Measurements from ENCODE around the gene DOK3. TPM values are rescaled to one million over a fixed set of nuclear protein-coding genes. Genes with fewer than 3 reads are reported as not detected.
A peak's percentile ranks its signal among the peaks of the same experiment; 100 is the strongest.

Gene DOK3
- 0.48 and 1.4 TPM in 2 replicates for total RNA-seq (2016; rRNA removed; fragmentation: Illumina TruSeq; extraction: Trizol)
- total RNA-seq (2016; cell fraction: cytosol; rRNA removed; fragmentation: Illumina TruSeq; extraction: Trizol; ENCODE audit: low read depth): 0.44 and 0.51 TPM in 2 replicates
- total RNA-seq (2016; cell fraction: insoluble cytoplasmic fraction; rRNA removed; fragmentation: Illumina TruSeq; extraction: Trizol): 0.40 and 1.6 TPM in 2 replicates
- total RNA-seq (2016; cell fraction: membrane; rRNA removed; fragmentation: Illumina TruSeq; extraction: Trizol): 0.43 and 0.52 TPM in 2 replicates
- 3.1 and 3.4 TPM in 2 replicates for total RNA-seq (2016; cell fraction: nucleus; rRNA removed; fragmentation: Illumina TruSeq; extraction: Trizol)
- 1.5 and 1.7 TPM in 2 replicates for polyA plus RNA-seq (2011; rRNA removed)
- polyA plus RNA-seq (2011; cell fraction: cytosol; rRNA removed): 0.45 and 0.52 TPM in 2 replicates
- 11.5 and 16.7 TPM in 2 replicates for polyA plus RNA-seq (2011; cell fraction: nucleus; rRNA removed)
- polyA plus RNA-seq (2012): 0.60 and 1.5 TPM in 2 replicates
- 0.17 and 0.23 TPM in 2 replicates for polyA plus RNA-seq (2016; cell fraction: cytosol; fragmentation: Illumina TruSeq; extraction: Trizol; ENCODE audit: low read depth)
- 0.77 and 0.99 TPM in 2 replicates for polyA plus RNA-seq (2016; cell fraction: insoluble cytoplasmic fraction; fragmentation: Illumina TruSeq; extraction: Trizol; ENCODE audit: low read depth)
- polyA plus RNA-seq (2016; cell fraction: membrane; fragmentation: Illumina TruSeq; extraction: Trizol; ENCODE audit: low read depth): 0.26 and 0.50 TPM in 2 replicates
- polyA plus RNA-seq (2016; cell fraction: nucleus; fragmentation: Illumina TruSeq; extraction: Trizol; ENCODE audit: insufficient read depth, low read depth): 7.2 and 8.3 TPM in 2 replicates
- polyA minus RNA-seq (2011; rRNA and poly(A)+ RNA removed; ENCODE audit: low replicate concordance): 3.4 and 4.3 TPM in 2 replicates
- polyA minus RNA-seq (2011; cell fraction: cytosol; rRNA and poly(A)+ RNA removed): not detected in 2 replicates
- 4.4 and 4.8 TPM in 2 replicates for polyA minus RNA-seq (2011; cell fraction: nucleus; rRNA and poly(A)+ RNA removed)
- percentile 38 among the genes with signal in this experiment for Bru-seq, nascent RNA
- percentile 64 among the genes with signal in this experiment for BruChase-seq, experiment 1, labeled RNA remaining after a 6-hour chase
- percentile 49 among the genes with signal in this experiment for BruChase-seq, experiment 2, labeled RNA remaining after a 2-hour chase
- long read RNA-seq, experiment 1: 0 reads
- long read RNA-seq, experiment 2, partial matches to known transcripts: 0 of 1 reads
- long read RNA-seq, experiment 2, other reads (novel, unspliced or antisense): 1 of 1 reads

- no peaks in the 10 kb centered on the region for H3K79me2 ChIP-seq (ENCODE audit: insufficient read depth, low read length)
- 0 out of 2 replicates have a peak, but pooled peaks cover 1% of the 10 kb centered on the region for H3K4me1 ChIP-seq (ENCODE audit: insufficient read depth, low read length)
- no peak within 1 kb of the TSS for H3K4me3 ChIP-seq (replicated peaks in 1 of 3; ENCODE audit: insufficient read depth in 1 of 3, low read depth in 2 of 3, low read length in 3 of 3)
- in situ Hi-C loops (cut with HindIII; ENCODE audit: extremely low pct_ligation_motif_present, low pct_unique_long_range_greater_than_20kb) (no loop called here), intact Hi-C loops (cut with micrococcal nuclease; ENCODE audit: unreplicated experiment) (no loop called here)
- no peak within 1 kb of the TSS for H3K27ac ChIP-seq (ENCODE audit: extremely low read length, insufficient read depth, low read length)
- POLR2A ChIA-PET: interaction anchor here (2.1 kb wide), 1 partner anchor 14 kb away, joined by 5 read pairs; no protein-coding TSS in a partner anchor
- no peak within 1 kb of the TSS for H2AFZ ChIP-seq (ENCODE audit: low read length)
- no TSS peak for BruUV-seq (replicated peaks)
- ATAC-seq (no peak), FAIRE-seq (no peak), DNase-seq (ENCODE audit: low spot score) (no peak)
- TF ChIP-seq AGO2 (optimal IDR thresholded peaks at IDR 0.05; ENCODE audit: low read depth, low read length): peak; percentile 43
- TF ChIP-seq KMT2A (CRISPR knock-in tag; IDR thresholded peaks at IDR 0.05): no peak
- TF ChIP-seq RBM22 (optimal IDR thresholded peaks at IDR 0.05; ENCODE audit: low read length): peak; percentile 28
- CTCF ChIA-PET (ENCODE audit: low intra/inter-chr PET ratio, low total read pairs): no interaction called here
- no peak within 1 kb of the TSS for H3K4me2 ChIP-seq (ENCODE audit: low read depth, low read length)
- H3K9ac ChIP-seq (ENCODE audit: insufficient read depth, low read depth, low read length): no peak within 1 kb of the TSS
- H3K9me3 ChIP-seq (ENCODE audit: low read length): no peaks in the 10 kb centered on the region
- H4K20me1 ChIP-seq (ENCODE audit: insufficient read depth, low read length): no peaks in the 10 kb centered on the region
- 93% methylated on average over 13 of the region's 20 CpGs for WGBS (ENCODE audit: low lambda C conversion rate)
- no peaks in the 10 kb centered on the region for H3K27me3 ChIP-seq (ENCODE audit: control insufficient read depth in 1 of 2, insufficient read depth in 2 of 2, low read length in 2 of 2)
- H3K36me3 ChIP-seq (replicated peaks in 1 of 2; ENCODE audit: control insufficient read depth in 1 of 2, insufficient read depth in 2 of 2, low read length in 2 of 2): peaks cover 24 to 43% of the 10 kb centered on the region in 2 experiments; a peak in 4 of 5 replicates
Measured at GRCh38 chr5:177509381-177509951, at the start of gene DOK3. TSS of gene DOK3 (minus strand) at chr5:177509826. CDS start at chr5:177509540, 286 bp downstream.
